Measurements from ENCODE around the gene PLEKHN1. TPM values are rescaled to one million over a fixed set of nuclear protein-coding genes. Genes with fewer than 3 reads are reported as not detected.
"Not testable (repeated sequence)": the region's sequence is repeated elsewhere in the genome, so short reads cannot be mapped to it uniquely, and the experiment has no call there.

PLEKHN1 gene
- total RNA-seq, 8 experiments from 2014 or later = 0.15 to 0.31 (median 0.24) TPM; not detected in 5

DNA sequence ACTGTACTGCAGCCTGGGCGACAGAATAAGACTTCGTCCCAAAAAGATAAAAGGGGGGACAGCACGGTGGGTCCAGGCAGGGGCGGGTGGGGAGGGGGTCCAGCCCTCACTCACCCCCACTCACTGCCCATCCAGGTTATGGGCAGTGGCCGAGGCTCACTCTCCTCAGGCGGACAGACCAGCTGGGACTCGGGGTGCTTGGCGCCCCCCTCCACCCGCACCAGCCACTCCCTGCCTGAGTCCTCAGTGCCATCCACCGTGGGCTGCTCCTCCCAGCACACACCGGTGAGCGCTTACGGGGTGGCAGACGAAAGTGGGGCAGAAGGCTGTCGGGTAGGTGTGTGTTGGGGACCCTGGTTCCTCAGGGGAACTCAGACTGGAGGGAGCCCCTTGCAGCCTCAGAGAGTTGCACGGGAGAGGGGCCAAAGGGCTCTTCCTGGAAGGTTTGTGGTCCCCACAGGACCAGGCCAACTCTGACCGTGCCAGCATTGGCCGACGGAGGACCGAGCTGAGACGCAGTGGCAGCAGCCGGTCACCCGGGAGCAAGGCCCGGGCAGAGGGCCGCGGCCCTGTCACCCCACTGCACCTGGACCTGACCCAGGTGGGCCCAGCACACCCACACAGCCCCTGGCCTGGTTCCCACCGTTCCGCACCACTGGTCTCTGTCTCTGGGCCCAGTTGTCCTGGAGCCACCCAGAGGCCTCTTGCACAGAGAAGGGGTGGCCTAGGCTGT lies 6.6 kb downstream of the PLEKHN1 start:
- 46 to 66% methylated on average over 4 to 12 of the region's 28 CpGs; no CpG with 5 or more reads in 8 of the 10 experiments for WGBS, 10 experiments
- H3K4me1 ChIP-seq (replicated peaks in 1 of 2) = peaks cover 0 to 8% of the 10 kb centered on the region in 2 donors
- H3K27ac ChIP-seq = no peak overlapping the region
- ATAC-seq (replicated peaks in 6 of 8) = no peak
- H3K4me3 ChIP-seq = no peak overlapping the region
- in situ Hi-C loops (cut with MboI; ENCODE audit: low pct_unique_long_range_greater_than_20kb in 2 of 9, low sequenced_read_pairs in 9 of 9, unreplicated experiment in 9 of 9) = no loop called here

DNA sequence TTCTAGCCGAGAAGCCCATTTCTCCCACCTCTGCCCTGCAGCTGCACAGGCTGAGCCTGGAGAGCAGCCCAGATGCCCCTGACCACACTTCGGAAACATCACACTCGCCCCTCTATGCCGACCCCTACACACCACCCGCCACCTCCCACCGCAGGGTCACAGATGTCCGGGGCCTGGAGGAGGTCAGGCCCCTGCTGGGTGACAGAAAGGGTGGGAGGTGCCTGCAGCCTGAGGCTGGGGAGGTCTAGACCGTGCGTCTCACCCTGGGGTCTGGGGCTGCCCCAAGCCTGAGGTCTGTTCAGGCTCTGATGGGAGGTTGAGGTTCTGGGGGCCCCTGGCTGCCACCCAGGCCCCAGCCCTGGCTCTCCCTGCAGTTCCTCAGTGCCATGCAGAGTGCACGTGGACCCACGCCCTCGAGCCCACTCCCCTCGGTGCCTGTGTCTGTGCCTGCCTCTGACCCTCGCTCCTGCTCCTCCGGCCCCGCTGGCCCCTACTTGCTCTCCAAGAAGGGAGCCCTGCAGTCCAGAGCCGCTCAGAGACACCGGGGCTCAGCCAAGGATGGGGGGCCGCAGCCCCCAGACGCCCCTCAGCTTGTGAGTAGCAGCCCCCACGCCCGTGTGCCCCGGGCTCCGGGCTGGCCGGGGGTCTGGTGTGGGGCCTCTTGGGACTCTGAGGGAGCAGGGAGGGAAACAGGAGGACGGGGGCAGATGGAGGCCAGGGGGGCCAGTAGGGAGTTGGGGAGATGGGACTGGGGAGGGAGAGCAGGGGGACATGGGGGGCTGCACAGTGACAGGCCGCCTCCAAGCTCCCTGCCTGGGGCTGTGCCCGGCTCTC lies 7.4 kb downstream of the PLEKHN1 start:
- ATAC-seq (replicated peaks in 6 of 8) = no peak
- 16 to 42% methylated on average over 4 to 11 of the region's 28 CpGs; no CpG with 5 or more reads in 8 of the 10 experiments for WGBS, 10 experiments

DNA sequence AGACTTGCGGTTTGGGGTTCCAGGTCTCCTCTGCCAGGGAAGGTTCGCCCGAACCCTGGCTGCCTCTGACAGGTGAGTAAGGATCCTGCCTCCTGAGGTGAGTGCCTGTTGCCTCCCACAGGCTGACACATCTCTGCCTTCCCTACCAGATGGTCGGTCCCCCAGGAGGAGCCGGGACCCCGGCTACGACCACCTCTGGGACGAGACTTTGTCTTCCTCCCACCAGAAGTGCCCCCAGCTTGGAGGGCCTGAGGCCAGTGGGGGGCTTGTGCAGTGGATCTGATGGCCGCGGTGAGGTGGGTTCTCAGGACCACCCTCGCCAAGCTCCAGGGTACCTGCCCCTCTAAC lies 8.0 kb downstream of the PLEKHN1 start:
- peaks cover 0 to 8% of the 10 kb centered on the region in 2 donors for H3K4me1 ChIP-seq (replicated peaks in 1 of 2)
- 60 to 71% methylated on average over 2 to 9 of the region's 11 CpGs; no CpG with 5 or more reads in 8 of the 10 experiments for WGBS, 10 experiments
- no peak overlapping the region for H3K4me3 ChIP-seq
- ATAC-seq (replicated peaks in 6 of 8) = no peak
- in situ Hi-C loops (cut with MboI; ENCODE audit: low pct_unique_long_range_greater_than_20kb in 2 of 9, low sequenced_read_pairs in 9 of 9, unreplicated experiment in 9 of 9) = no loop called here
- H3K27ac ChIP-seq = no peak overlapping the region

More for the DNA sequence above, 7.4 kb downstream of the PLEKHN1 start:
- no peak overlapping the region for H3K27ac ChIP-seq
- no peak overlapping the region for H3K4me3 ChIP-seq
- in situ Hi-C loops (cut with MboI; ENCODE audit: low pct_unique_long_range_greater_than_20kb in 2 of 9, low sequenced_read_pairs in 9 of 9, unreplicated experiment in 9 of 9) = no loop called here
- H3K4me1 ChIP-seq (replicated peaks in 1 of 2) = peaks cover 0 to 8% of the 10 kb centered on the region in 2 donors

DNA sequence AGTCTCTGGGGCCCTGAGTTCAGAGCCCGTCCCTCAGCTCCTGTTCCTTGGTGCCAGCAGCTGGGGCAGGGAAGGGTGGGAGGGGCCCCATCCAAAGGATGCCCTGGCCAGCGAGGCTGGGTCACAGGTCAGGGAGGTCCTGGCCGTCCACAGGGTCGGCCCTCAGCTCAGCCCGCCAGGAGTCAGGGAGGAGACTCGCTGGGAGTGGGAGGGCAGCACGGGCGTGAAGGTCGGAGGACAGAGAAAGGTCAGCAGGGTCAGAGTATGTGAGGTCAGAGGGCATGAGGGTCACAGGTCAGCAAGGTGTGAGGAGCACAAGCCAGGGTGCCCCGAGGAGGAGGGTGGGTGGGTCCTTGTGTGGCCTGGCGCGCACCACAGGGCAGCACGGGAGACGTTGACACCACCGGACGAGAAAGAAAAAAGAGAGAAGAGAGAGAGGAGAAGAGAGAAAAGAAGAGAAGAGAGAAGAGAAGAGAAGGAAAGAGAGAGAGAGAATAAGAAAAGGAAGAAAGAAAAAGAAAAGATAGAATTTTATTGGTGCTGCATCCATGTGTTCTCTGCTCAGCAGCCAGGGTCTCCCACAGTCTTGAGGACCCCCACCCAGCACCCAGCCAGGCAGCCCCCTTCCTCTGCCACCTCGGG lies 8.5 kb downstream of the PLEKHN1 start:
- in situ Hi-C loops (cut with MboI; ENCODE audit: low pct_unique_long_range_greater_than_20kb in 2 of 9, low sequenced_read_pairs in 9 of 9, unreplicated experiment in 9 of 9) = no loop called here
- 45 to 86% (median 70%) methylated on average over 4 to 14 of the region's 17 CpGs; no CpG with 5 or more reads in 3 of the 10 experiments for WGBS, 10 experiments
- no peak for ATAC-seq (replicated peaks in 6 of 8)
- Histone ChIP-seq H3K27ac (no peak overlapping the region), H3K4me1 (replicated peaks in 1 of 2) (peaks cover 0 to 8% of the 10 kb centered on the region in 2 donors), H3K4me3 (no peak overlapping the region)

DNA sequence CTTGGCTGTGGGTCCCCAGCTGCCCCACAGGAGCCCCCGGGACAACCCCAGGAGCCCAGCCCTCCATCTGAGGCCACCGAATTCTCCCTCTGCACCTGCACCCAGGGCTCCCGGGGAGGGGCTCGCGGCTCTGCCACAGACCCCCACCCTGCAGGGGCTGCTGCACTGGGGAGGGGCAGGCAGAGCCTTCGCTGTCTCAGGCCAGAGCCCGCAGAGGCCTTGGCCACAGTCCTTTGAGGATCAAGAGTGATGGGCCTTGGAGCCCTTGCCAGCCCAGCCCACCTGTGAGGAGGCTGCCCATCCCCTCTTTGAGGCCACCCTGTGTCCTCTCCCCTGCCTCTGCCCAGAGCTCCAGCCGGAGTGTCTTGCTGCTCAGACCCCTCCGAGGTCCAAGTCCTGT lies 9.1 kb downstream of the PLEKHN1 start:
- H3K27ac ChIP-seq = no peak overlapping the region
- no peak overlapping the region for H3K4me3 ChIP-seq
- WGBS, 10 experiments = 13% methylated on average over 1 of the region's 9 CpGs; no CpG with 5 or more reads in 9 of the 10 experiments
- in situ Hi-C loops (cut with MboI; ENCODE audit: low pct_unique_long_range_greater_than_20kb in 2 of 9, low sequenced_read_pairs in 9 of 9, unreplicated experiment in 9 of 9) = no loop called here
- ATAC-seq (replicated peaks in 6 of 8) = no peak
- H3K4me1 ChIP-seq (replicated peaks in 1 of 2) = peaks cover 0 to 11% of the 10 kb centered on the region in 2 donors

DNA sequence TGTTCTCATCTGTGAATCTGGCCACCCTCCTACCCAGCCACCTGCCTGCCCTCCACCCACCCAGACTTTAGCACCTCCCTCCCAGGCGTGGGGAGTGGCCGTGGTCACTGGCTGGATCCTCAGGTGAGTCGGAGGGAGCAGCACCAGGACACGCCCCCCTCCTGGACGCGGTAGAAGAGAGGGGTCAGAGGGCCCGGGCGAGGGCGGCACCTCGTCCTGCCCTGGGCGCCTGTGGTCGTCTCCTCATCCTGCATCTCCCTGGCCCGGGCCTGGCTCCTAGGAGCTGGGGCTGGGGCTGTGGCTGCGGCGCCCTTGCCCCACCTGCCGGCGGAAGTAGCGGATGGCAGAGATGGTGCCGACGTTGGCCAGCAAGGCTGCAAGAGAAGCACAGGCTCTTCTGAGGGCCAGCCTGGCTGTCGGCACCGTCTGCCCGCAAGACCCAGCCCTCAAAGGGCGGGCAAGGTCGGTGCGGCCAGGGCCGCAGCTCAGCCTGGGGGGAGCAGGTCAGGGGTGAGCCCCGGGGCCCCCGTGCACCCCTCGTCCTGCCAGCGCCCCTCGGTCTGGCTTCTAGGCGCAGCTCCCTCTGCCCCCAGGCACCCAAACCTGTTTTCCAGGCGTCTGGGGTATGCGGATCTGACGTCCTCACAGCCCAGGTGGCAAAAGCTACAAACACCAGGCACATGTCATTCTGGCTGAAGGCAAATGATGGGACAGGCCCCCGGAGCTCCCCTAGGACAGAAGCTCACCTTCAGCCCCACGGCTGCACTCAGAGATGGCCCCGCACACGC lies 9.8 kb downstream of the PLEKHN1 start:
- in situ Hi-C loops (cut with MboI; ENCODE audit: low pct_unique_long_range_greater_than_20kb in 2 of 9, low sequenced_read_pairs in 9 of 9, unreplicated experiment in 9 of 9) = no loop called here
- Histone ChIP-seq H3K27ac (no peak overlapping the region), H3K4me1 (replicated peaks in 1 of 2) (peaks cover 0 to 17% of the 10 kb centered on the region in 2 donors), H3K4me3 (no peak overlapping the region)
- 2 to 6% (median 3%) methylated on average over 3 to 14 of the region's 40 CpGs; no CpG with 5 or more reads in 7 of the 10 experiments for WGBS, 10 experiments
- ATAC-seq (replicated peaks in 6 of 8) = peak; percentile 77 to 97 (median 84)

DNA sequence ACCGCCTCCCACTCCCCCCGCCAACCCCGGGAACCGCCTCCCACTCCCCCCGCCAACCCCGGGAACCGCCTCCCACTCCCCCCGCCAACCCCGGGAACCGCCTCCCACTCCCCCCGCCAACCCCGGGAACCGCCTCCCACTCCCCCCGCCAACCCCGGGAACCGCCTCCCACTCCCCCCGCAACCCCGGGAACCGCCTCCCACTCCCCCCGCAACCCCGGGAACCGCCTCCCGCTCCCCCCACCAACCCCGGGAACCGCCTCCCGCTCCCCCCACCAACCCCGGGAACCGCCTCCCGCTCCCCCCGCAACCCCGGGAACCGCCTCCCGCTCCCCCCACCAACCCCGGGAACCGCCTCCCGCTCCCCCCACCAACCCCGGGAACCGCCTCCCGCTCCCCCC lies 10.5 kb downstream of the PLEKHN1 start:
- WGBS, 10 experiments = no CpG with 5 or more reads among the region's 39 CpGs
- ATAC-seq (replicated peaks in 6 of 8); in situ Hi-C loops (cut with MboI; ENCODE audit: low pct_unique_long_range_greater_than_20kb in 2 of 9, low sequenced_read_pairs in 9 of 9, unreplicated experiment in 9 of 9); H3K27ac ChIP-seq; H3K4me3 ChIP-seq: not testable (repeated sequence)
- peaks cover 0 to 17% of the 10 kb centered on the region in 2 donors for H3K4me1 ChIP-seq (replicated peaks in 1 of 2)

DNA sequence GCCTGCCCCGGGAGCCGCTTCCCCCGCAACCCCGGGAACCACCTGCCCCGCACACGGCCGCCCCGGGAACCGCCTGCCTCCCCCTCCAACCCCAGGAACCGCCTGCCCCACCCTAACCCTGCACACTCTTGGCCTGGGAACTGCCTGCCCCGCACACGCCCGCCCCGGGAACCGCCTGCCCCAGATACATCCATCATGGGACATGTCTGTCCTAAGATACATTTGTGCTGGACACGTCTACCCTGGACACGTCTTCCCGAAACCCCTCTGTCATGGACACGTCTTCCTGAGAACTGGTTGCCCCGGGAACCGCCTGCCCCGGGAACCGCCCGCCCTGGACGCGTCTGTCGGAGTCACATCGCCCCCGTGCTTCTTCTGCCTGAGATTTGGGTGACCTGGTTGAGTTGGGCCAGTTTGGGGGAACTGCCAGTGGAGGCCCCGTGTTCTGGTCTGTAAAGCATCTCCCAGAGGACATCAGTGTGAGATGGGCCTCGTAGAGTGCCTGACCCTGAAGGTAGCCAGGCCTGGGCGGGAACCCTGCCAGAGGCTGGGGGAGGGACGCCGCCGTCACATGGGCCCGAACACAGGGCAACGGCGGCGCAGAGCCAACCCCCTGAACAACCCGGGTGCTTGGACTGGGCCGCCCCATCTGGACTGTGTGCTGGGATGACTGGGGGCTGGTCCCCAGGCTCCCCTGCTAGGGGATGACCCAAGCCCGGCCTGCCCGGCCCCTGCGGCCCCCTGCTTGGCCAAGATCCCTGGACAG lies 12.0 kb downstream of the PLEKHN1 start:
- no peak overlapping the region for H3K4me3 ChIP-seq
- H3K4me1 ChIP-seq (replicated peaks in 1 of 2) = peaks cover 0 to 17% of the 10 kb centered on the region in 2 donors
- no peak overlapping the region for H3K27ac ChIP-seq
- 50 to 83% (median 80%) methylated on average over 1 of the region's 44 CpGs; no CpG with 5 or more reads in 7 of the 10 experiments for WGBS, 10 experiments
- ATAC-seq (replicated peaks in 6 of 8) = no peak
- in situ Hi-C loops (cut with MboI; ENCODE audit: low pct_unique_long_range_greater_than_20kb in 2 of 9, low sequenced_read_pairs in 9 of 9, unreplicated experiment in 9 of 9) = no loop called here

DNA sequence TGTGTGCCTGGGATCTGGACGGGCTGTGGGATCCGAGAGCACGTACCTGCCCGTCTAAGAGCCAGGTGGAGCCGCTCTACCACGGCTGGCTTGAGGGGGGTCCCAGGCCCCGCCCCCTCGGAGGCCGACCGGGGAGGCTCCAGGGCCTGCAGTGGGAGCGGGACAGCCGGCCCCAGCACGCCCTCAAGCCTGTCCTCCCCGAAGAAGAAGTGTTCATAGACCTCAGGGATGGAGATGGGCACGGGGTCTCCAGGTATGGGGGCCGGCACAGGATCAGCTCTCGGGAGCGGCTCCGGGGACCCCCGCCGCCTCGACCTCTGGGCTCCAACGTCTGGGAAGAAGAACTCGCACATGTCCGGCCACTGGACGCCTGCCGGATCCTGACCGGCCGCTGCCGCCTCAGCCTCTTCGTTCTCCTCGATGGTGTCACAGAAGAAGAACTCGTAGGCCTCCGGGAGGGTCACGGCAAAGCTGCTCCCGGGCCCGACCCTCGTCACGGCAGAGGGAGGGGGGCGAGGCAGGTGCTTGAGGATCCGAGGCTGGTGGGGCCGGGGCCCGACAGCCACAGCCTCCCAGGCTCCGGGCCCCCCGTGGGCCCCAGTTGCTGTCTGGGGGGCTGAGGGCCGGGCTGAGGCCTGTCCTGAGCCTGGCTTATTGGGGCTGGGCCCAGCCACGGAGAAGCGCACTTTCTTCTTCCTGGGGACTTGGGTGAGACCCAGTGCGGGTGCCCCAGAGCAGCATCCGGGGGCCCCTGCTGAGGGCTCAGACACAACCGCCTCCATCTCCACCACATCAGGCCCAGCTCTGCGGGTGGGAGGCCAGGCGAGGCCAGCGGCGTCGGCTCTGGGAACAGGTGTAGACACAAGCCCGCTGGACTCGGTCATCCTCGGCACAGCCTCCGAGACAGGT lies 12.8 kb downstream of the PLEKHN1 start:
- 72 to 86% (median 80%) methylated on average over 3 to 13 of the region's 60 CpGs; no CpG with 5 or more reads in 5 of the 10 experiments for WGBS, 10 experiments
- peaks cover 0 to 19% of the 10 kb centered on the region in 2 donors for H3K4me1 ChIP-seq (replicated peaks in 1 of 2)
- ATAC-seq (replicated peaks in 6 of 8) = peak in 1 of 8 experiments; percentile 1
- in situ Hi-C loops (cut with MboI; ENCODE audit: low pct_unique_long_range_greater_than_20kb in 2 of 9, low sequenced_read_pairs in 9 of 9, unreplicated experiment in 9 of 9) = no loop called here
- no peak overlapping the region for H3K27ac ChIP-seq
- H3K4me3 ChIP-seq = no peak overlapping the region

DNA sequence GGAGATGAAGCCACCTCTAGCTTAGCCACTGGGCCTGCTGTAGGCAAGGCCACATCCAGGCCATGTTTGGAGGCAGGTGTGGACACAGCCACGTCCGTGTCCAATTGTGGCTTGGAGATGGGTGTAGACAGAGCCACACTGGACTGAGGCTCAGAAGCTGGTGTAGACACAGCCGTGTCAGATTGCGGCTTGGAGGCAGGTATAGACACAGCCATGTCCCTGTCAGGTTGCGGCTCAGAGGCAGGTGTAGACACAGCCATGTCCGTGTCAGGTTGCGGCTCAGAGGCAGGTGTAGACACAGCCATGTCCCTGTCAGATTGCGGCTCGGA lies 13.4 kb downstream of the PLEKHN1 start:
- H3K4me3 ChIP-seq = no peak overlapping the region
- in situ Hi-C loops (cut with MboI; ENCODE audit: low pct_unique_long_range_greater_than_20kb in 2 of 9, low sequenced_read_pairs in 9 of 9, unreplicated experiment in 9 of 9) = no loop called here
- peaks cover 0 to 22% of the 10 kb centered on the region in 2 donors for H3K4me1 ChIP-seq (replicated peaks in 1 of 2)
- ATAC-seq (replicated peaks in 6 of 8) = no peak
- WGBS, 10 experiments = 47 to 88% (median 77%) methylated on average over 2 to 9 of the region's 9 CpGs; no CpG with 5 or more reads in 5 of the 10 experiments
- no peak overlapping the region for H3K27ac ChIP-seq

DNA sequence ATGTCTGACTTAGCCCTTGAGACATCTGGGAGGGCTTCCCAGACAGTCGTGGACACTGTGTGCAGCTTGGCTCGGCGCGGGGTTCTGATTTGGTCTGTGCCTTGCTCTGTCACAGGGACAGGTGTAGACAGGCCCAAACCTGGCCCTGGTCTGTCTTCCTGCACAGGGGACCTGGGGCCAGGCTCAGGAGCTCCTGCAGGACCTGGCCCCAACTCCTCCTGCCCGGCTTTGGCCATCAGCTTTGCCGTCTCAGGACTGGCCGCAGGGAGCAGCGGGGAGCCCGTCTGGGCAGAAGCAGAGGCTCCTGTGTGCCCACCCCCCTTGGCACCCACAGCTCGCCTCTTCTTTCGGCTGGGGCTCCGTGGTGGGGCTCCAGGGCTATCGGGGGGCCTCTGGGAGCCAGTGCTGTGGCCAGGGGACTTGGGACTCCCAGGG lies 13.9 kb downstream of the PLEKHN1 start:
- 70 to 86% (median 80%) methylated on average over 2 to 4 of the region's 13 CpGs; no CpG with 5 or more reads in 7 of the 10 experiments for WGBS, 10 experiments
- no peak for ATAC-seq (replicated peaks in 6 of 8)
- no peak overlapping the region for H3K4me3 ChIP-seq
- H3K27ac ChIP-seq = no peak overlapping the region
- peaks cover 0 to 22% of the 10 kb centered on the region in 2 donors for H3K4me1 ChIP-seq (replicated peaks in 1 of 2)
- in situ Hi-C loops (cut with MboI; ENCODE audit: low pct_unique_long_range_greater_than_20kb in 2 of 9, low sequenced_read_pairs in 9 of 9, unreplicated experiment in 9 of 9) = no loop called here

Data from motor neuron (in vitro differentiated cells).